Testis (tissue), 3 donors: ENCODE results near the gene DNAH9. TPM values are rescaled to one million over a fixed set of nuclear protein-coding genes. Genes with fewer than 3 reads are reported as not detected.

Source experiments
- DNase-seq: peaks from one replicate; pipeline ENCODE4 v3.0.0-alpha.2; 2019
- H3K27ac ChIP-seq, 2 donors: fragments of 200-600 bp; sonication (generic); one replicate each; pipeline ENCODE4 v1.5.1; 2019
- H3K27me3 ChIP-seq: fragments of 200-600 bp; sonication (generic); one replicate; pipeline ENCODE4 v1.5.1; 2019
- H3K36me3 ChIP-seq: fragments of 200-600 bp; sonication (generic); one replicate; pipeline ENCODE4 v1.5.1; 2017; ENCODE audit warnings: low read depth; ENCODE audit errors: missing control alignments
- H3K4me1 ChIP-seq: fragments of 200-600 bp; sonication (generic); one replicate; pipeline ENCODE4 v1.5.1; 2019
- H3K4me3 ChIP-seq, 2 donors: fragments of 200-600 bp; sonication (generic); one replicate each; pipeline ENCODE4 v1.5.1; 2017 to 2019
- H3K9me3 ChIP-seq: fragments of 200-600 bp; sonication (generic); one replicate; pipeline ENCODE4 v1.5.1; 2017
- CTCF ChIP-seq, 3 experiments: fragments of 450-650 bp in 2 of 3; fragments of 200-600 bp in 1 of 3; sonication (generic) in 1 of 3; IDR thresholded peaks; one replicate each; pipeline ENCODE4 v1.5.1; 2016 to 2019; ENCODE audit warnings: antibody characterized with exemption in 3 of 3, mild to moderate bottlenecking in 2 of 3, moderate library complexity in 1 of 3
- POLR2A ChIP-seq: fragments of 450-650 bp; IDR thresholded peaks from one replicate; pipeline ENCODE4 v1.6.1; 2017; ENCODE audit warnings: antibody characterized with exemption, mild to moderate bottlenecking, moderate library complexity
- WGBS, 2 donors: methylation state at CpG; one replicate each; pipeline ENCODE4 v1.1.5; 2018; 5-methylcytosine and 5-hydroxymethylcytosine counted together
- intact Hi-C: fragments of 100-400 bp; cut with DNase I; formaldehyde crosslinking; loops from one replicate; pipeline ENCODE4 v1.15.1; 2023; ENCODE audit warnings: low total_unique reads
- polyA plus RNA-seq: library from polyadenylated mRNA; stranded (reverse); fragments of 350-450 nt; fragmentation: Illumina TruSeq; extraction: RNeasy Lipid Tissue Mini Kit (QIAGEN cat#74804); gene quantifications from one replicate; pipeline ENCODE4 v1.2.3, GENCODE V29; 2014; ENCODE audit warnings: low read depth, low replicate concordance; ENCODE audit not compliant: insufficient read depth
- total RNA-seq, 2 donors: library from RNA; depleted of rRNA; stranded (reverse); fragments of >200 nt; gene quantifications; one replicate each; pipeline ENCODE4 v1.2.3, GENCODE V29; 2016

Gene DNAH9
- total and polyA plus RNA-seq, 3 donors from 2014 or later, result 15.4 to 22.9 (median 19.4) TPM

DNA sequence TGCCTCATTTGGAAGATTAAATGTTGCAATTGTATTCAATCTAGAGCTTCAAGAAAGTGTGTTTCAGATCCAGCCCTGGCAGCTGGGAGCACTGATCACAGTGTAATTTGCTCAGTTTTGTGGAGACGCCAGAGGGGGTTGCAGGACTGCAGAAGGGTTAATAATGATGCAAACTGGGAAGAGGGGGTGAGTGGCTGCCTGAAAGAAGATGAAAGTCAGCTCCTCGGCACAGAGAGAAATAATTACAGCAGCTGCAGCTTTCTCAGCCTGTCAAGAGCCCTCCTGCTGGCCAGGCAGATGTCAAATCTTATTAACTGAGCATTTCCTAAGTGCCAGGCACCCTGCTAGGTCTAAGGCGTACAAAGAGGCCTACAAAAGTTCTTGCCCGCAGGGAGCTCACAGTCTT is 301.3 kb downstream of the DNAH9 start:
- no peaks in the 10 kb centered on the region for H3K4me1 ChIP-seq
- H3K4me3 ChIP-seq, result no peak overlapping the region
- no peaks in the 10 kb centered on the region for H3K9me3 ChIP-seq
- H3K27ac ChIP-seq, result no peak overlapping the region
- no peaks in the 10 kb centered on the region for H3K36me3 ChIP-seq
- intact Hi-C loops, result no loop called here
- DNase-seq, result no peak
- TF ChIP-seq POLR2A (no peak), CTCF (IDR thresholded peaks at IDR 0.05) (no peak)
- 46 to 60% methylated on average over 4 of the region's 4 CpGs for WGBS, 2 donors
- no peaks in the 10 kb centered on the region for H3K27me3 ChIP-seq

GRCh38 chr17:11900041-11900476 is 301.8 kb downstream of the DNAH9 start:
- no peaks in the 10 kb centered on the region for H3K9me3 ChIP-seq
- H3K27me3 ChIP-seq, result no peaks in the 10 kb centered on the region
- no peak overlapping the region for H3K27ac ChIP-seq
- WGBS, 2 donors, result 48 to 54% methylated on average over 6 of the region's 6 CpGs
- no peak overlapping the region for H3K4me3 ChIP-seq
- H3K36me3 ChIP-seq, result no peaks in the 10 kb centered on the region
- intact Hi-C loops, result no loop called here
- no peak for TF ChIP-seq POLR2A
- no peak for TF ChIP-seq CTCF (IDR thresholded peaks at IDR 0.05)
- no peaks in the 10 kb centered on the region for H3K4me1 ChIP-seq
- DNase-seq, result no peak

DNA sequence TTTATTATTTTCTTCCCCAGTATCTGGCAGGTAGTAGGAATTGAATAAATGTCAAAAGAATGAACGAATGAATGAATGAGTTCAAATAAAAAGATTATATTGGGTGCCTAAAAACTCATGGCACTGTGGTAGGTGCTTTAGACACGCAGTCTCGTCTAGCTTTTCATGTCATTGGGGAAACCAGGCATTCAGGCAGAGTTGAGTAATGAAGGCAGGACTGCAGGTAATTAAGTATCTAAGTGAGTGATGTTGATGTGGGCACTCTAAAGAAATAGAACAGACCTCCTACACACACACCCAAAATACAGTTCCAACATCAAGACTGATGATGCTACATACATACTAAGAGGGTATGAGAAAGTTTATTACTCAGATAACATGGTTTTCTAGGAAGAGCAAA is 302.4 kb downstream of the DNAH9 start:
- Histone ChIP-seq H3K27me3 (no peaks in the 10 kb centered on the region), H3K4me1 (no peaks in the 10 kb centered on the region), H3K27ac (no peak overlapping the region), H3K4me3 (no peak overlapping the region), H3K9me3 (no peaks in the 10 kb centered on the region), H3K36me3 (no peaks in the 10 kb centered on the region)
- intact Hi-C loops, result no loop called here
- 86 to 90% methylated on average over 3 of the region's 3 CpGs for WGBS, 2 donors
- DNase-seq, result no peak
- TF ChIP-seq POLR2A, result no peak
- no peak for TF ChIP-seq CTCF (IDR thresholded peaks at IDR 0.05)

DNA sequence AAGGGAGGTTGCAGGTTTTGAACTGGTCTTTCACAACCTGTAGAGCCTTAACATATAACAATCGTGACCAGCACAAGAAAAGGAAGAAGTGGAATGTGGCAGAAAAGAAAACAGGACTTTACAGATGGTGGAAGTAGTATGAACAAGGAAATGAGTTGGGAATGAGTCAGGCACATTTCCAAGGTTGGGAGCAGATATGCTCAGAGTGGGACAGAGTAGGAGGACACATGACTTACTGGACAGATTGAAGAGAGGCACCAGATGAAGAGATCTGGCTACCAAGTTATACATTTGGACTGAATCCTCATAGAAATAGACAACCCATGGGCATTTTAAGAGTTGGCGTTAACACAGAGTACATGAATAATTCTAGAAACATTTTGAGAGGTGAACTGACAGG is 303.7 kb downstream of the DNAH9 start:
- TF ChIP-seq CTCF (IDR thresholded peaks at IDR 0.05) (no peak), POLR2A (no peak)
- Histone ChIP-seq H3K36me3 (no peaks in the 10 kb centered on the region), H3K4me1 (no peaks in the 10 kb centered on the region), H3K27me3 (no peaks in the 10 kb centered on the region), H3K27ac (no peak overlapping the region), H3K9me3 (no peaks in the 10 kb centered on the region), H3K4me3 (no peak overlapping the region)
- DNase-seq, result no peak
- intact Hi-C loops, result no loop called here
- WGBS, 2 donors, result 86 to 98% methylated on average over 2 of the region's 2 CpGs

GRCh38 chr17:11908711-11909146 is 310.5 kb downstream of the DNAH9 start:
- 54 to 62% methylated on average over 7 of the region's 7 CpGs for WGBS, 2 donors
- no peaks in the 10 kb centered on the region for H3K27me3 ChIP-seq

More at GRCh38 chr17:11908711-11909146, 310.5 kb downstream of the DNAH9 start:
- H3K36me3 ChIP-seq, result no peaks in the 10 kb centered on the region
- no peak overlapping the region for H3K4me3 ChIP-seq
- no peaks in the 10 kb centered on the region for H3K4me1 ChIP-seq
- intact Hi-C loops, result no loop called here
- no peaks in the 10 kb centered on the region for H3K9me3 ChIP-seq
- no peak for DNase-seq
- TF ChIP-seq POLR2A (no peak), CTCF (IDR thresholded peaks at IDR 0.05) (no peak)
- H3K27ac ChIP-seq, result no peak overlapping the region
